OCI-LY7 (cell line): ENCODE data around the gene SPECC1L.

Experiments used
- CTCF ChIP-seq: fragments of 200-600 bp; sonication (generic); conservative IDR thresholded peaks from 2 replicates; pipeline ENCODE4 v1.5.1; 2014; ENCODE audit warnings: mild to moderate bottlenecking, antibody characterized with exemption, low read length, moderate library complexity, mixed read lengths
- EZH2phosphoT487 ChIP-seq: fragments of 200-600 bp; sonication (generic); IDR thresholded peaks from 2 replicates; pipeline ENCODE4 v1.6.1; 2018; ENCODE audit warnings: low read depth, borderline replicate concordance, mild to moderate bottlenecking, mixed run types, antibody characterized with exemption, low read length, moderate library complexity, mixed read lengths

GRCh38 chr22:24327832-24328231 is 57.2 kb downstream of the SPECC1L start:
- TF ChIP-seq CTCF (no peak), EZH2phosphoT487 (no peak)
